DMS153 (cell line): ENCODE measurements around the gene CAMTA1.
"Not testable (repeated sequence)": the region's sequence is repeated elsewhere in the genome, so short reads cannot be mapped to it uniquely, and the experiment has no call there.

Experiments
- DNase-seq: peaks from one replicate; lab custom pipeline; 2025; lab: John Stamatoyannopoulos, UW

CAMTA1 gene

GRCh38 chr1:7590426-7590790 is 805.2 kb downstream of the CAMTA1 start:
- no peak for DNase-seq

- no peak for DNase-seq
Measured at GRCh38 chr1:7591565-7591964, 806.3 kb downstream of the CAMTA1 start.

GRCh38 chr1:7592120-7592798 is 807.0 kb downstream of the CAMTA1 start:
- DNase-seq, result no peak

GRCh38 chr1:7594002-7594713 is 808.9 kb downstream of the CAMTA1 start:
- DNase-seq, result peak; percentile 52

GRCh38 chr1:7594714-7595295 is 809.6 kb downstream of the CAMTA1 start:
- DNase-seq, result no peak

GRCh38 chr1:7595336-7595735 is 810.1 kb downstream of the CAMTA1 start:
- no peak for DNase-seq

- no peak for DNase-seq
Measured at GRCh38 chr1:7596126-7596965, 811.1 kb downstream of the CAMTA1 start.

GRCh38 chr1:7598058-7598457 is 812.8 kb downstream of the CAMTA1 start:
- not testable (repeated sequence) for DNase-seq

GRCh38 chr1:7604906-7605305 is 819.7 kb downstream of the CAMTA1 start:
- DNase-seq, result not testable (repeated sequence)

GRCh38 chr1:7606096-7606495 is 820.8 kb downstream of the CAMTA1 start:
- DNase-seq, result no peak

- DNase-seq, result no peak
Measured at GRCh38 chr1:7607097-7607496, 821.8 kb downstream of the CAMTA1 start.

- DNase-seq, result peak; percentile 58
Measured at GRCh38 chr1:7608628-7609305, 823.5 kb downstream of the CAMTA1 start.

GRCh38 chr1:7609311-7609994 is 824.2 kb downstream of the CAMTA1 start:
- DNase-seq, result peak; percentile 61

GRCh38 chr1:7610106-7610731 is 825.0 kb downstream of the CAMTA1 start:
- DNase-seq, result peak; percentile 27

GRCh38 chr1:7610936-7611335 is 825.7 kb downstream of the CAMTA1 start:
- DNase-seq, result no peak

GRCh38 chr1:7611421-7612010 is 826.3 kb downstream of the CAMTA1 start:
- DNase-seq, result no peak

GRCh38 chr1:7613106-7613850 is 828.0 kb downstream of the CAMTA1 start:
- no peak for DNase-seq

GRCh38 chr1:7613851-7614205 is 828.6 kb downstream of the CAMTA1 start:
- DNase-seq, result no peak

- DNase-seq, result no peak
Measured at GRCh38 chr1:7614576-7615074, 829.4 kb downstream of the CAMTA1 start.

GRCh38 chr1:7615138-7615537 is 829.9 kb downstream of the CAMTA1 start:
- no peak for DNase-seq
